Sigmoid colon (tissue), 4 donors: ENCODE results near the gene HTR1E.
"Not testable (repeated sequence)": the region's sequence is repeated elsewhere in the genome, so short reads cannot be mapped to it uniquely, and the experiment has no call there.

Experiments used
- EP300 ChIP-seq, 4 donors: sonication (generic); formaldehyde crosslinking; IDR thresholded peaks; one replicate each; pipeline ENCODE4 v1.6.1; 2017; ENCODE audit warnings: antibody characterized with exemption in 4 of 4
- POLR2A ChIP-seq, 2 donors: fragments of 450-650 bp; IDR thresholded peaks; one replicate each; pipeline ENCODE4 v1.6.1; 2016; ENCODE audit warnings: antibody characterized with exemption in 2 of 2, mild to moderate bottlenecking in 2 of 2, moderate library complexity in 2 of 2
- POLR2AphosphoS5 ChIP-seq, 4 donors: sonication (generic); formaldehyde crosslinking; IDR thresholded peaks; one replicate each; pipeline ENCODE4 v1.6.1; 2017; ENCODE audit warnings: antibody characterized with exemption in 4 of 4
- TF ChIP-seq, protein P1 (sequence below), 4 experiments: fragments of 450-650 bp in 3 of 4; fragments of 200-600 bp in 1 of 4; IDR thresholded peaks; one replicate each; pipeline ENCODE4 v1.5.1; 2016 to 2019; ENCODE audit warnings: antibody characterized with exemption in 4 of 4, mild to moderate bottlenecking in 3 of 4, moderate library complexity in 2 of 4

DNA sequence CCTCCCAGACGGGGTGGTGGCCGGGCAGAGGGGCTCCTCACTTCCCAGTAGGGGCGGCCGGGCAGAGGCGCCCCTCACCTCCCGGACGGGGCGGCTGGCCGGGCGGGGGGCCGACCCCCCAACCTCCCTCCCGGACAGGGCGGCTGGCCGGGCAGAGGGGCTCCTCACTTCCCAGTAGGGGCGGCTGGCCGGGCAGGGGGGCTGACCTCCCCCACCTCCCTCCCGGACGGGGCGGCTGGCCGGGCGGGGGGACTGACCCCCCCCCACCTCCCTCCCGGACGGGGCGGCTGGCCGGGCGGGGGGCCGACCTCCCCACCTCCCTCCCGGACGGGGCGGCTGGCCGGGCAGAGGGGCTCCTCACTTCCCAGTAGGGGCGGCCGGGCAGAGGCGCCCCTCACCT, 72.3 kb downstream of the HTR1E start:
- TF ChIP-seq POLR2A, POLR2AphosphoS5, EP300 (IDR thresholded peaks at IDR 0.05): not testable (repeated sequence)
- TF ChIP-seq, protein P1, sequence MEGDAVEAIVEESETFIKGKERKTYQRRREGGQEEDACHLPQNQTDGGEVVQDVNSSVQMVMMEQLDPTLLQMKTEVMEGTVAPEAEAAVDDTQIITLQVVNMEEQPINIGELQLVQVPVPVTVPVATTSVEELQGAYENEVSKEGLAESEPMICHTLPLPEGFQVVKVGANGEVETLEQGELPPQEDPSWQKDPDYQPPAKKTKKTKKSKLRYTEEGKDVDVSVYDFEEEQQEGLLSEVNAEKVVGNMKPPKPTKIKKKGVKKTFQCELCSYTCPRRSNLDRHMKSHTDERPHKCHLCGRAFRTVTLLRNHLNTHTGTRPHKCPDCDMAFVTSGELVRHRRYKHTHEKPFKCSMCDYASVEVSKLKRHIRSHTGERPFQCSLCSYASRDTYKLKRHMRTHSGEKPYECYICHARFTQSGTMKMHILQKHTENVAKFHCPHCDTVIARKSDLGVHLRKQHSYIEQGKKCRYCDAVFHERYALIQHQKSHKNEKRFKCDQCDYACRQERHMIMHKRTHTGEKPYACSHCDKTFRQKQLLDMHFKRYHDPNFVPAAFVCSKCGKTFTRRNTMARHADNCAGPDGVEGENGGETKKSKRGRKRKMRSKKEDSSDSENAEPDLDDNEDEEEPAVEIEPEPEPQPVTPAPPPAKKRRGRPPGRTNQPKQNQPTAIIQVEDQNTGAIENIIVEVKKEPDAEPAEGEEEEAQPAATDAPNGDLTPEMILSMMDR (IDR thresholded peaks at IDR 0.05), result not testable (repeated sequence)
